CD4-positive, alpha-beta T cell treated with Interleukin-6 for 4 hours (primary cell): Measurements from ENCODE around the gene TAF1L.

Experiments
- DNase-seq: peaks from one replicate; pipeline ENCODE4 v3.0.0-alpha.2; 2020; ENCODE audit warnings: mixed read lengths

TAF1L gene

GRCh38 chr9:32587901-32588300 lies 47.6 kb downstream of the TAF1L start:
- no peak for DNase-seq

GRCh38 chr9:32584784-32585183 lies 50.7 kb downstream of the TAF1L start:
- no peak for DNase-seq

GRCh38 chr9:32581512-32582143 lies 53.8 kb downstream of the TAF1L start:
- DNase-seq: peak; percentile 41

- DNase-seq: no peak
Observed at GRCh38 chr9:32580631-32581300, 54.7 kb downstream of the TAF1L start.

- peak; percentile 85 for DNase-seq
Observed at GRCh38 chr9:32579706-32580331, 55.6 kb downstream of the TAF1L start.
